H9 (cell line): ENCODE data around the gene SUPT20H. TPM values are rescaled to one million over a fixed set of nuclear protein-coding genes. Genes with fewer than 3 reads are reported as not detected.

Experiments used
- DNase-seq: peaks from one replicate; pipeline ENCODE4 v3.0.0-alpha.2; 2017
- H2AFZ ChIP-seq: one replicate; pipeline ENCODE4 v1.6.1; 2013; ENCODE audit warnings: mild to moderate bottlenecking, low read length, control low read depth, moderate library complexity
- H2AK5ac ChIP-seq: 2 replicates; pipeline ENCODE4 v1.6.1; 2013; ENCODE audit warnings: low read length, control low read depth, mixed read lengths; ENCODE audit not compliant: insufficient read length
- H2BK120ac ChIP-seq: one replicate; pipeline ENCODE4 v1.6.1; 2013; ENCODE audit warnings: low read depth, mild to moderate bottlenecking, low read length, control low read depth, inconsistent platforms; ENCODE audit not compliant: poor library complexity, severe bottlenecking
- H2BK12ac ChIP-seq: 2 replicates; pipeline ENCODE4 v1.6.1; 2013; ENCODE audit warnings: low read length, control low read depth, mixed read lengths, low read depth; ENCODE audit not compliant: insufficient read length
- H2BK15ac ChIP-seq: 2 replicates; pipeline ENCODE4 v1.6.1; 2013; ENCODE audit warnings: low read depth, low read length, control low read depth
- H2BK20ac ChIP-seq: one replicate; pipeline ENCODE4 v1.6.1; 2013; ENCODE audit warnings: low read depth, mild to moderate bottlenecking, low read length, control low read depth, inconsistent platforms; ENCODE audit not compliant: poor library complexity, severe bottlenecking
- H2BK5ac ChIP-seq: 2 replicates; pipeline ENCODE4 v1.6.1; 2013; ENCODE audit warnings: low read length, control low read depth, mixed read lengths; ENCODE audit not compliant: insufficient read length
- H3K14ac ChIP-seq: 2 replicates; pipeline ENCODE4 v1.6.1; 2013; ENCODE audit warnings: low read length, control low read depth; ENCODE audit not compliant: insufficient read depth
- H3K18ac ChIP-seq: 2 replicates; pipeline ENCODE4 v1.6.1; 2013; ENCODE audit warnings: low read depth, mild to moderate bottlenecking, mixed read lengths, low read length, control low read depth; ENCODE audit not compliant: insufficient read length
- H3K23ac ChIP-seq: 2 replicates; pipeline ENCODE4 v1.6.1; 2013; ENCODE audit warnings: low read length, control low read depth, mixed read lengths, low read depth; ENCODE audit not compliant: insufficient read length
- H3K23me2 ChIP-seq: 2 replicates; pipeline ENCODE4 v1.6.1; 2013; ENCODE audit warnings: low read depth, mild to moderate bottlenecking, mixed read lengths, low read length, control low read depth; ENCODE audit not compliant: insufficient read length, poor library complexity, severe bottlenecking
- H3K27ac ChIP-seq: 2 replicates; pipeline ENCODE4 v1.5.1; 2013; ENCODE audit warnings: low read length, control low read depth, mixed read lengths, low read depth; ENCODE audit not compliant: insufficient read length
- H3K27me3 ChIP-seq: 2 replicates; pipeline ENCODE4 v1.6.1; 2013; ENCODE audit warnings: low read length, control low read depth, inconsistent platforms; ENCODE audit not compliant: insufficient read depth
- H3K4ac ChIP-seq: 2 replicates; pipeline ENCODE4 v1.6.1; 2013; ENCODE audit warnings: low read depth, mild to moderate bottlenecking, control low read depth, inconsistent platforms, low read length, moderate library complexity
- H3K4me1 ChIP-seq: 2 replicates; pipeline ENCODE4 v1.6.1; 2013; ENCODE audit warnings: low read length, control low read depth, inconsistent platforms; ENCODE audit not compliant: insufficient read depth
- H3K4me2 ChIP-seq: 2 replicates; pipeline ENCODE4 v1.6.1; 2013; ENCODE audit warnings: low read length, control low read depth, mixed read lengths; ENCODE audit not compliant: insufficient read length, insufficient read depth
- H3K56ac ChIP-seq: 2 replicates; pipeline ENCODE4 v1.6.1; 2013; ENCODE audit warnings: low read depth, mild to moderate bottlenecking, mixed read lengths, low read length, control low read depth; ENCODE audit not compliant: insufficient read length
- H3K79me1 ChIP-seq: 2 replicates; pipeline ENCODE4 v1.6.1; 2013; ENCODE audit warnings: low read depth, mild to moderate bottlenecking, moderate library complexity, low read length, control low read depth, inconsistent platforms; ENCODE audit not compliant: insufficient read depth, poor library complexity, severe bottlenecking
- H3K79me2 ChIP-seq: 2 replicates; pipeline ENCODE4 v1.6.1; 2013; ENCODE audit warnings: low read length, control low read depth, inconsistent platforms; ENCODE audit not compliant: insufficient read depth
- H3K9ac ChIP-seq: 2 replicates; pipeline ENCODE4 v1.6.1; 2013; ENCODE audit warnings: low read length, control low read depth, mixed read lengths; ENCODE audit not compliant: insufficient read length; ENCODE audit errors: extremely low read depth
- H3K9me3 ChIP-seq: one replicate; pipeline ENCODE4 v1.6.1; 2013; ENCODE audit warnings: low read depth, low read length, inconsistent platforms; ENCODE audit not compliant: control insufficient read depth
- H3T11ph ChIP-seq: one replicate; pipeline ENCODE4 v1.6.1; 2013; ENCODE audit warnings: mild to moderate bottlenecking, low read length, control low read depth, inconsistent platforms
- H4K20me1 ChIP-seq: one replicate; pipeline ENCODE4 v1.6.1; 2013; ENCODE audit not compliant: control insufficient read depth, insufficient read length, insufficient read depth
- H4K5ac ChIP-seq: 2 replicates; pipeline ENCODE4 v1.6.1; 2013; ENCODE audit warnings: low read depth, mild to moderate bottlenecking, mixed read lengths, low read length, control low read depth; ENCODE audit not compliant: insufficient read length
- H4K8ac ChIP-seq: replicated peaks from 2 replicates; pipeline ENCODE4 v1.6.1; 2013; ENCODE audit warnings: low read length, control low read depth, mixed read lengths, low read depth; ENCODE audit not compliant: insufficient read length
- H4K91ac ChIP-seq: 2 replicates; pipeline ENCODE4 v1.6.1; 2013; ENCODE audit warnings: low read depth, mild to moderate bottlenecking, moderate library complexity, mixed read lengths, low read length, control low read depth; ENCODE audit not compliant: insufficient read length
- H3K27ac Mint-ChIP-seq, 3 experiments: 2 replicates in 2 of 3; 3 replicates in 1 of 3; pipeline ENCODE4 v1.8.0; 2020 to 2021; ENCODE audit warnings: mixed read lengths in 3 of 3, mild to moderate bottlenecking in 1 of 3, moderate library complexity in 1 of 3
- H3K27me3 Mint-ChIP-seq: 2 replicates; pipeline ENCODE4 v1.8.0; 2021; ENCODE audit warnings: low read depth, mild to moderate bottlenecking, moderate library complexity, mixed read lengths
- H3K36me3 Mint-ChIP-seq, 3 experiments: 2 replicates in 2 of 3; 3 replicates in 1 of 3; pipeline ENCODE4 v1.8.0; 2020 to 2021; ENCODE audit warnings: low read depth in 3 of 3, mixed read lengths in 3 of 3; ENCODE audit not compliant: insufficient read depth in 1 of 3
- H3K4me1 Mint-ChIP-seq, 2 experiments: 2 replicates each; pipeline ENCODE4 v1.8.0; 2020; ENCODE audit warnings: mixed read lengths in 2 of 2
- H3K4me3 Mint-ChIP-seq, 2 experiments: 2 replicates in 1 of 2; 3 replicates in 1 of 2; pipeline ENCODE4 v1.8.0; 2020 to 2021; ENCODE audit warnings: mild to moderate bottlenecking in 2 of 2, mixed read lengths in 2 of 2, moderate library complexity in 1 of 2
- H3K9me3 Mint-ChIP-seq, 2 experiments: 2 replicates in 1 of 2; 3 replicates in 1 of 2; pipeline ENCODE4 v1.8.0; 2020; ENCODE audit warnings: mild to moderate bottlenecking in 2 of 2, mixed read lengths in 2 of 2, moderate library complexity in 1 of 2
- CTCF ChIP-seq: fragments of 200-600 bp; sonication (generic); conservative IDR thresholded peaks from 3 replicates; pipeline ENCODE4 v1.8.0; 2021; ENCODE audit warnings: antibody characterized with exemption, mild to moderate bottlenecking
- total RNA-seq: library from RNA; stranded (reverse); gene quantifications from 2 replicates; pipeline ENCODE4 v1.2.1, GENCODE V29; 2021

The SUPT20H gene
- total RNA-seq, 1 experiment from 2014 or later, result 59.5 TPM

DNA sequence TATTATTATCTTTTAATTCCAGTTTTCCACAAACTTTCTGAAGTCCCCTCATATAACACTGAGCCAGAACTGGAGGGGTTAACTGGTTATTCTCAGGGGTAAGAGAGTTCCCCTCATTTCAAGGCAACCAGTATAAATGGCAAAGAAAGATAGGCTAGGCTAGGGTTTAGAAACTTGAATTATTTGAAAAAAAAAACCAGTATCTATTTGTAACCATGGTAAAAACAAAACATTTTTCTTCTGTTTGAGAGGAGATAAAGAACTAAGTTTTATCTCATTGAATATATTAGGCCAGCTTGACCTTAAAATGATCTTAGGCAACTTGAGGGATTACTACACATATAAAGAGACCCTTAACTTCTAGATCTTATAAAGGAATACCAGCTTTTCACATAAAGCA is 19.6 kb downstream of the SUPT20H start:
- Histone ChIP-seq H4K8ac (no peak overlapping the region), H2BK12ac (no peak overlapping the region), H3K14ac (no peak overlapping the region), H4K20me1 (no peaks in the 10 kb centered on the region), H2BK20ac (no peak overlapping the region), H3K56ac (no peak overlapping the region), H2AFZ (no peak overlapping the region), H3K79me2 (no peaks in the 10 kb centered on the region), H2BK15ac (no peak overlapping the region), H3K9me3 (no peaks in the 10 kb centered on the region), H3K4me2 (no peak overlapping the region), H2BK120ac (no peak overlapping the region), H4K91ac (no peak overlapping the region), H3K23ac (no peak overlapping the region), H4K5ac (no peak overlapping the region), H3K4ac (no peak overlapping the region), H3K23me2 (no peaks in the 10 kb centered on the region), H3K79me1 (no peaks in the 10 kb centered on the region), H3T11ph (no peak overlapping the region), H2AK5ac (no peak overlapping the region), H3K4me1 (no peaks in the 10 kb centered on the region), H3K9ac (no peak overlapping the region), H3K18ac (no peak overlapping the region), H2BK5ac (no peak overlapping the region), H3K27me3 (no peaks in the 10 kb centered on the region), H3K27ac (no peak overlapping the region)
- no peak for DNase-seq
- Mint-ChIP-seq H3K9me3 (no peaks in the 10 kb centered on the region), H3K4me1 (no peaks in the 10 kb centered on the region), H3K36me3 (peaks cover 40 to 86% (median 60%) of the 10 kb centered on the region in 3 experiments), H3K4me3 (no peak overlapping the region), H3K27me3 (no peaks in the 10 kb centered on the region), H3K27ac (no peak overlapping the region)
- TF ChIP-seq CTCF, result no peak
